GM23338 (cell line): Measurements from ENCODE around the gene TIMM29. TPM values are rescaled to one million over a fixed set of nuclear protein-coding genes. Genes with fewer than 3 reads are reported as not detected.

Experiments used
- ATAC-seq: fragments of 200-7000 bp; cut with Tn5 transposase; 3 replicates; pipeline ENCODE4 v1.9.1; 2020
- DNase-seq: peaks from one replicate; pipeline ENCODE4 v3.0.0-alpha.2; 2015; ENCODE audit warnings: low spot score
- H2AFZ ChIP-seq: fragments of 200-600 bp; sonication (generic); 2 replicates; pipeline ENCODE4 v1.8.0; 2016; ENCODE audit warnings: antibody characterized with exemption, mild to moderate bottlenecking, moderate library complexity
- H3F3A ChIP-seq: fragments of 200-600 bp; sonication (generic); replicated peaks from 2 replicates; pipeline ENCODE4 v1.8.0; 2017; ENCODE audit warnings: antibody characterized with exemption, mixed run types, low read depth
- H3K27ac ChIP-seq: fragments of 200-600 bp; sonication (generic); 2 replicates; pipeline ENCODE4 v1.6.1; 2016; ENCODE audit warnings: low read depth
- H3K27me3 ChIP-seq: fragments of 200-600 bp; sonication (generic); 2 replicates; pipeline ENCODE4 v1.8.0; 2016; ENCODE audit warnings: mild to moderate bottlenecking, mixed run types, moderate library complexity; ENCODE audit not compliant: insufficient read depth
- H3K36me3 ChIP-seq: fragments of 200-600 bp; sonication (generic); 2 replicates; pipeline ENCODE4 v1.8.0; 2016; ENCODE audit warnings: mild to moderate bottlenecking; ENCODE audit not compliant: insufficient read depth
- H3K4me1 ChIP-seq: fragments of 200-600 bp; sonication (generic); 2 replicates; pipeline ENCODE4 v1.8.0; 2016; ENCODE audit warnings: mild to moderate bottlenecking, moderate library complexity; ENCODE audit not compliant: insufficient read depth
- H3K4me2 ChIP-seq: fragments of 200-600 bp; sonication (generic); 2 replicates; pipeline ENCODE4 v1.7.1; 2017; ENCODE audit warnings: mixed run types
- H3K4me3 ChIP-seq: fragments of 200-600 bp; sonication (generic); 2 replicates; pipeline ENCODE4 v1.6.1; 2016; ENCODE audit warnings: mixed run types
- H3K79me2 ChIP-seq: fragments of 200-600 bp; sonication (generic); replicated peaks from 2 replicates; pipeline ENCODE4 v1.8.0; 2017; ENCODE audit warnings: mild to moderate bottlenecking; ENCODE audit not compliant: insufficient read depth
- H3K9me2 ChIP-seq: fragments of 200-600 bp; sonication (generic); 2 replicates; pipeline ENCODE4 v1.8.0; 2017; ENCODE audit not compliant: insufficient read depth
- H4K20me1 ChIP-seq: fragments of 200-600 bp; sonication (generic); replicated peaks from 2 replicates; pipeline ENCODE4 v1.8.0; 2017; ENCODE audit warnings: mild to moderate bottlenecking; ENCODE audit not compliant: insufficient read depth
- H3K27ac Mint-ChIP-seq: 2 replicates; pipeline ENCODE4 v1.8.0; 2020; ENCODE audit warnings: inconsistent platforms, mild to moderate bottlenecking, moderate library complexity, mixed read lengths
- H3K27me3 Mint-ChIP-seq: 3 replicates; pipeline ENCODE4 v1.8.0; 2022; ENCODE audit warnings: low read depth, mild to moderate bottlenecking, moderate library complexity, mixed read lengths, inconsistent platforms; ENCODE audit not compliant: insufficient read depth, poor library complexity
- H3K36me3 Mint-ChIP-seq: 3 replicates; pipeline ENCODE4 v1.8.0; 2021; ENCODE audit warnings: low read depth, mild to moderate bottlenecking, inconsistent platforms, moderate library complexity, mixed read lengths
- H3K4me1 Mint-ChIP-seq: 3 replicates; pipeline ENCODE4 v1.8.0; 2020; ENCODE audit warnings: mild to moderate bottlenecking, inconsistent platforms, mixed read lengths
- H3K4me3 Mint-ChIP-seq: 3 replicates; pipeline ENCODE4 v1.8.0; 2021; ENCODE audit warnings: moderate library complexity, mild to moderate bottlenecking, inconsistent platforms, mixed read lengths
- H3K9me3 Mint-ChIP-seq: 3 replicates; pipeline ENCODE4 v1.8.0; 2020; ENCODE audit warnings: moderate library complexity, mild to moderate bottlenecking, inconsistent platforms, mixed read lengths
- CREB1 ChIP-seq: fragments of 250-450 bp; sonication (Bioruptor Pico); IDR thresholded peaks from 2 replicates; pipeline ENCODE4 v1.5.0; 2020; ENCODE audit warnings: low read depth, mild to moderate bottlenecking, moderate library complexity
- CTCF ChIP-seq, 2 experiments: fragments of 200-600 bp in 1 of 2; sonication (generic) in 1 of 2; conservative IDR thresholded peaks; 2 replicates each; pipeline versions ENCODE4 v1.5.1 to v1.6.1; 2016 to 2017; ENCODE audit warnings: antibody characterized with exemption in 2 of 2, low read depth in 2 of 2, mild to moderate bottlenecking in 2 of 2, moderate library complexity in 1 of 2
- EZH2 ChIP-seq: fragments of 200-600 bp; sonication (generic); IDR thresholded peaks from one replicate; pipeline ENCODE4 v1.8.0; 2017; ENCODE audit warnings: antibody characterized with exemption, mild to moderate bottlenecking, low read depth; ENCODE audit not compliant: unreplicated experiment
- EZH2phosphoT487 ChIP-seq: fragments of 200-600 bp; sonication (generic); IDR thresholded peaks from one replicate; pipeline ENCODE4 v1.8.1; 2018; ENCODE audit warnings: antibody characterized with exemption; ENCODE audit not compliant: unreplicated experiment
- JUNB ChIP-seq: IDR thresholded peaks from one replicate; pipeline ENCODE4 v1.6.1; 2016; ENCODE audit warnings: antibody characterized with exemption; ENCODE audit not compliant: unreplicated experiment
- NANOG ChIP-seq: IDR thresholded peaks from 2 replicates; pipeline ENCODE4 v1.6.1; 2016; ENCODE audit warnings: antibody characterized with exemption, borderline replicate concordance
- POLR2AphosphoS5 ChIP-seq: IDR thresholded peaks from 2 replicates; pipeline ENCODE4 v1.6.1; 2016; ENCODE audit warnings: antibody characterized with exemption, low read depth
- REST ChIP-seq: IDR thresholded peaks from one replicate; pipeline ENCODE4 v1.6.1; 2018; ENCODE audit warnings: antibody characterized with exemption; ENCODE audit not compliant: unreplicated experiment
- ZNF114 ChIP-seq: fragments of 250-450 bp; sonication (Bioruptor Pico); IDR thresholded peaks from 2 replicates; pipeline ENCODE4 v1.5.0; 2020; ENCODE audit warnings: mild to moderate bottlenecking, moderate library complexity
- ZNF462 ChIP-seq: fragments of 250-450 bp; sonication (Bioruptor Pico); IDR thresholded peaks from 2 replicates; pipeline ENCODE4 v1.5.0; 2020; ENCODE audit warnings: mild to moderate bottlenecking, moderate library complexity
- polyA plus RNA-seq: library from polyadenylated mRNA; unstranded; fragments of >200 nt; fragmentation: Nextera tagmentation; extraction: Ambion mirVana; gene quantifications from 2 replicates; pipeline ENCODE4 v1.2.1, GENCODE V29; 2016
- total RNA-seq: library from RNA; depleted of rRNA; stranded (reverse); fragments of >200 nt; shearing (Covaris generic); gene quantifications from 2 replicates; pipeline ENCODE4 v1.2.3, GENCODE V29; 2014

The TIMM29 gene
- total and polyA plus RNA-seq, 2 experiments from 2014 or later: 24.1 to 60.7 TPM

GRCh38 chr19:10908380-10908960, 20.1 kb upstream of the TIMM29 start (continued):
- TF ChIP-seq CTCF (conservative IDR thresholded peaks at IDR 0.05; ENCODE audit: low read depth in 2 of 2): no peak

GRCh38 chr19:10911579-10912363, 16.8 kb upstream of the TIMM29 start:
- H3K36me3 Mint-ChIP-seq: peaks cover 52% of the 10 kb centered on the region
- no peak for DNase-seq
- no peak overlapping the region for H3K27ac Mint-ChIP-seq
- TF ChIP-seq REST (no peak), POLR2AphosphoS5 (no peak), JUNB (no peak), EZH2 (no peak), ZNF114 (no peak), CREB1 (no peak), EZH2phosphoT487 (no peak), ZNF462 (CRISPR knock-in tag) (no peak), NANOG (no peak)

More at GRCh38 chr19:10911579-10912363, 16.8 kb upstream of the TIMM29 start:
- Histone ChIP-seq H3K4me3 (no peak overlapping the region), H2AFZ (no peak overlapping the region), H3K4me1 (no peaks in the 10 kb centered on the region), H3K27me3 (no peaks in the 10 kb centered on the region), H3K36me3 (peaks cover 5% of the 10 kb centered on the region), H3K9me2 (no peaks in the 10 kb centered on the region), H3K4me2 (no peak overlapping the region), H3K27ac (0 out of 2 replicates have a peak overlapping the region, but pooled peaks have one; percentile 26), H3F3A (peaks cover 17% of the 10 kb centered on the region; the same call in 1 of the 2 replicates), H4K20me1 (0 out of 2 replicates have a peak, but pooled peaks cover 7% of the 10 kb centered on the region), H3K79me2 (peaks cover 9% of the 10 kb centered on the region)
- Mint-ChIP-seq H3K4me1 (no peaks in the 10 kb centered on the region), H3K4me3 (no peak overlapping the region), H3K27me3 (peaks cover 5% of the 10 kb centered on the region), H3K9me3 (no peaks in the 10 kb centered on the region)
- ATAC-seq: no peak
